ENCODE measurements around the gene GFRA4.
"Not testable (repeated sequence)": the region's sequence is repeated elsewhere in the genome, so short reads cannot be mapped to it uniquely, and the experiment has no call there.

GFRA4 gene

GRCh38 chr20:3652676-3653596, 10.3 kb downstream of the GFRA4 start:
- no peak for DNase-seq

- DNase-seq: no peak
Measured at GRCh38 chr20:3652221-3652620, 11.0 kb downstream of the GFRA4 start.

- DNase-seq: no peak
Measured at GRCh38 chr20:3651204-3651962, 11.8 kb downstream of the GFRA4 start.

GRCh38 chr20:3648951-3649350, 14.2 kb downstream of the GFRA4 start:
- no peak for DNase-seq

GRCh38 chr20:3647473-3647872, 15.7 kb downstream of the GFRA4 start:
- DNase-seq: no peak

- no peak for DNase-seq
Measured at GRCh38 chr20:3646651-3647050, 16.5 kb downstream of the GFRA4 start.

- no peak for DNase-seq
Measured at GRCh38 chr20:3646067-3646440, 17.1 kb downstream of the GFRA4 start.

GRCh38 chr20:3645309-3646066, 17.7 kb downstream of the GFRA4 start:
- no peak for DNase-seq

GRCh38 chr20:3640259-3640658, 22.9 kb downstream of the GFRA4 start:
- DNase-seq: no peak

- no peak for DNase-seq
Measured at GRCh38 chr20:3635346-3635745, 27.9 kb downstream of the GFRA4 start.

- DNase-seq: no peak
Measured at GRCh38 chr20:3633913-3634478, 29.2 kb downstream of the GFRA4 start.

- DNase-seq: no peak
Measured at GRCh38 chr20:3632311-3633004, 30.7 kb downstream of the GFRA4 start.

GRCh38 chr20:3631534-3631933, 31.7 kb downstream of the GFRA4 start:
- no peak for DNase-seq

- no peak for DNase-seq
Measured at GRCh38 chr20:3630429-3630828, 32.8 kb downstream of the GFRA4 start.

- no peak for DNase-seq
Measured at GRCh38 chr20:3629893-3630292, 33.3 kb downstream of the GFRA4 start.

- no peak for DNase-seq
Measured at GRCh38 chr20:3628502-3629314, 34.5 kb downstream of the GFRA4 start.

- no peak for DNase-seq
Measured at GRCh38 chr20:3627476-3627875, 35.7 kb downstream of the GFRA4 start.

GRCh38 chr20:3622406-3622805, 40.8 kb downstream of the GFRA4 start:
- no peak for DNase-seq

GRCh38 chr20:3621111-3621510, 42.1 kb downstream of the GFRA4 start:
- DNase-seq: no peak

GRCh38 chr20:3616250-3616649, 46.9 kb downstream of the GFRA4 start:
- no peak for DNase-seq

GRCh38 chr20:3615171-3615840, 47.9 kb downstream of the GFRA4 start:
- DNase-seq: not testable (repeated sequence)

All from NCI-H1436 (cell line).